Measurements from ENCODE around the gene KLF7. TPM values are rescaled to one million over a fixed set of nuclear protein-coding genes. Genes with fewer than 3 reads are reported as not detected.

KLF7 gene
- total RNA-seq, 1 experiment from 2014 or later, result 15.4 TPM

GRCh38 chr2:207101984-207102383 is 63.8 kb downstream of the KLF7 start (continued):
- TF ChIP-seq MAX (IDR thresholded peaks at IDR 0.05), result no peak

GRCh38 chr2:207097278-207097677 is 68.5 kb downstream of the KLF7 start:
- TF ChIP-seq EZH2 (IDR thresholded peaks at IDR 0.05) (no peak), ELF1 (IDR thresholded peaks at IDR 0.05; ENCODE audit: borderline replicate concordance, low read depth) (no peak), EGR1 (IDR thresholded peaks at IDR 0.05; ENCODE audit: low read depth) (no peak), ZBTB33 (IDR thresholded peaks at IDR 0.05; ENCODE audit: extremely low read depth, insufficient replicate concordance, low read length) (no peak), REST (IDR thresholded peaks at IDR 0.05; ENCODE audit: low read depth) (no peak), MAX (IDR thresholded peaks at IDR 0.05) (no peak), CEBPB (IDR thresholded peaks at IDR 0.05; ENCODE audit: low read depth) (no peak), EZH2phosphoT487 (IDR thresholded peaks at IDR 0.05; ENCODE audit: borderline replicate concordance) (no peak), RAD21 (IDR thresholded peaks at IDR 0.05; ENCODE audit: low read depth) (no peak), POLR2A (IDR thresholded peaks at IDR 0.05; ENCODE audit: borderline replicate concordance, extremely low read depth, insufficient read depth, insufficient read length) (no peak), YY1 (IDR thresholded peaks at IDR 0.05; ENCODE audit: extremely low read depth, insufficient replicate concordance, low read depth, low read length) (no peak), SRF (IDR thresholded peaks at IDR 0.05; ENCODE audit: low read depth) (no peak), SIN3A (IDR thresholded peaks at IDR 0.05; ENCODE audit: low read depth) (no peak), JUND (IDR thresholded peaks at IDR 0.05) (no peak)
- intact Hi-C loops (cut with micrococcal nuclease), result no loop called here
- no peaks in the 10 kb centered on the region for H3K4me1 ChIP-seq (ENCODE audit: control insufficient read depth in 1 of 2, insufficient read depth in 2 of 2, low read length in 2 of 2)
- H3K36me3 ChIP-seq (ENCODE audit: control insufficient read depth in 1 of 2, insufficient read depth in 2 of 2, low read length in 2 of 2), result no peaks in the 10 kb centered on the region
- no peaks in the 10 kb centered on the region for H3K27me3 ChIP-seq (ENCODE audit: insufficient read depth, low read length)
- no peaks in the 10 kb centered on the region for H4K20me1 ChIP-seq (ENCODE audit: insufficient read depth)
- CTCF ChIA-PET, result no interaction called here
- ATAC-seq, result no peak
- H2AFZ ChIP-seq (ENCODE audit: low read depth, low read length, poor library complexity, severe bottlenecking), result no peak overlapping the region
- no TSS peak for BruUV-seq (replicated peaks)
- RAD21 ChIA-PET (ENCODE audit: low non-redundant PET in 1 of 2, low total read pairs in 2 of 2, uncharacterized antibody in 2 of 2, unreplicated experiment in 2 of 2), result no interaction called here
- no peaks in the 10 kb centered on the region for H3K9me3 ChIP-seq (ENCODE audit: control insufficient read depth in 1 of 2, insufficient read depth in 1 of 2, low read depth in 1 of 2, low read length in 2 of 2)
- no peaks in the 10 kb centered on the region for H3K79me2 ChIP-seq (ENCODE audit: insufficient read depth, low read length)
- POLR2A ChIA-PET, result no interaction called here
- no peaks in the 10 kb centered on the region for H3K9me2 ChIP-seq (ENCODE audit: insufficient read depth)
- H3K9ac ChIP-seq (ENCODE audit: low read length), result no peak overlapping the region
- DNase-seq (ENCODE audit: low read depth, low spot score), result no peak
- H3K27ac ChIP-seq (ENCODE audit: low read depth, low read length), result no peak overlapping the region
- H3K4me2 ChIP-seq (ENCODE audit: low read length), result no peak overlapping the region
- H3K4me3 ChIP-seq (replicated peaks in 1 of 2; ENCODE audit: low read depth in 1 of 2, low read length in 2 of 2), result no peak overlapping the region
